CD4-positive, alpha-beta T cell treated with Interferon alpha-2 for 1 hour (primary cell): Measurements from ENCODE around the gene RYR3.

ENCODE experiments used
- DNase-seq, 2 donors: peaks; one replicate each; pipeline ENCODE4 v3.0.0-alpha.2; 2020 to 2022

Gene RYR3

GRCh38 chr15:33310481-33311311 is at the start of gene RYR3:
Gene RYR3, plus strand, starts transcription at chr15:33310967. Its CDS starts 79 bp downstream, at chr15:33311046.
- no peak for DNase-seq

- no peak for DNase-seq
Measured at GRCh38 chr15:33262306-33262705, 48.5 kb upstream of the RYR3 start.

GRCh38 chr15:33277689-33278088 is 33.1 kb upstream of the RYR3 start:
- no peak for DNase-seq

- DNase-seq = no peak
Measured at GRCh38 chr15:33278816-33279612, 31.8 kb upstream of the RYR3 start.

- DNase-seq = no peak
Measured at GRCh38 chr15:33279613-33280205, 31.1 kb upstream of the RYR3 start.

GRCh38 chr15:33282226-33283020 is 28.3 kb upstream of the RYR3 start:
- DNase-seq = no peak

- no peak for DNase-seq
Measured at GRCh38 chr15:33283576-33283975, 27.2 kb upstream of the RYR3 start.

- DNase-seq = no peak
Measured at GRCh38 chr15:33284336-33284735, 26.4 kb upstream of the RYR3 start.

- peak in 1 of 2 donors; percentile 25 for DNase-seq
Measured at GRCh38 chr15:33292717-33293307, 18.0 kb upstream of the RYR3 start.

GRCh38 chr15:33293713-33294334 is 16.9 kb upstream of the RYR3 start:
- no peak for DNase-seq

- DNase-seq = no peak
Measured at GRCh38 chr15:33296050-33296449, 14.7 kb upstream of the RYR3 start.

- DNase-seq = no peak
Measured at GRCh38 chr15:33296856-33297255, 13.9 kb upstream of the RYR3 start.

- no peak for DNase-seq
Measured at GRCh38 chr15:33298631-33299030, 12.1 kb upstream of the RYR3 start.

GRCh38 chr15:33304924-33305323 is 5.8 kb upstream of the RYR3 start:
- DNase-seq = no peak

GRCh38 chr15:33309602-33310276 is 1.0 kb upstream of the RYR3 start:
- DNase-seq = no peak

GRCh38 chr15:33311312-33311971 is 675 bp downstream of the RYR3 start:
- no peak for DNase-seq

GRCh38 chr15:33313491-33313890 is 2.7 kb downstream of the RYR3 start:
- DNase-seq = no peak

- DNase-seq = no peak
Measured at GRCh38 chr15:33314069-33314468, 3.3 kb downstream of the RYR3 start.

GRCh38 chr15:33315044-33315443 is 4.3 kb downstream of the RYR3 start:
- DNase-seq = no peak

- DNase-seq = no peak
Measured at GRCh38 chr15:33317896-33318295, 7.1 kb downstream of the RYR3 start.

- DNase-seq = no peak
Measured at GRCh38 chr15:33320017-33320416, 9.2 kb downstream of the RYR3 start.
